ENCODE results near the gene PSG6.
"Not testable (repeated sequence)": the region's sequence is repeated elsewhere in the genome, so short reads cannot be mapped to it uniquely, and the experiment has no call there.

GRCh38 chr19:42881279-42881678, 36.4 kb downstream of the PSG6 start:
- TF ChIP-seq, protein P1, sequence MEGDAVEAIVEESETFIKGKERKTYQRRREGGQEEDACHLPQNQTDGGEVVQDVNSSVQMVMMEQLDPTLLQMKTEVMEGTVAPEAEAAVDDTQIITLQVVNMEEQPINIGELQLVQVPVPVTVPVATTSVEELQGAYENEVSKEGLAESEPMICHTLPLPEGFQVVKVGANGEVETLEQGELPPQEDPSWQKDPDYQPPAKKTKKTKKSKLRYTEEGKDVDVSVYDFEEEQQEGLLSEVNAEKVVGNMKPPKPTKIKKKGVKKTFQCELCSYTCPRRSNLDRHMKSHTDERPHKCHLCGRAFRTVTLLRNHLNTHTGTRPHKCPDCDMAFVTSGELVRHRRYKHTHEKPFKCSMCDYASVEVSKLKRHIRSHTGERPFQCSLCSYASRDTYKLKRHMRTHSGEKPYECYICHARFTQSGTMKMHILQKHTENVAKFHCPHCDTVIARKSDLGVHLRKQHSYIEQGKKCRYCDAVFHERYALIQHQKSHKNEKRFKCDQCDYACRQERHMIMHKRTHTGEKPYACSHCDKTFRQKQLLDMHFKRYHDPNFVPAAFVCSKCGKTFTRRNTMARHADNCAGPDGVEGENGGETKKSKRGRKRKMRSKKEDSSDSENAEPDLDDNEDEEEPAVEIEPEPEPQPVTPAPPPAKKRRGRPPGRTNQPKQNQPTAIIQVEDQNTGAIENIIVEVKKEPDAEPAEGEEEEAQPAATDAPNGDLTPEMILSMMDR (conservative IDR thresholded peaks at IDR 0.05; ENCODE audit: low read depth, low read length), result not testable (repeated sequence)
- TF ChIP-seq EZH2 (IDR thresholded peaks at IDR 0.05; ENCODE audit: borderline replicate concordance, low read depth, low read length, poor library complexity, severe bottlenecking), result not testable (repeated sequence)

Measured in A673 (cell line).